Smooth muscle cell (in vitro differentiated cells): ENCODE results near the gene DCUN1D1. TPM values are rescaled to one million over a fixed set of nuclear protein-coding genes. Genes with fewer than 3 reads are reported as not detected.

Experiments used
- DNase-seq: peaks from one replicate; lab custom pipeline; 2025; ENCODE audit not compliant: unreplicated experiment; lab: John Stamatoyannopoulos, UW
- H2AFZ ChIP-seq: fragments of 200-600 bp; sonication (generic); 2 replicates; pipeline ENCODE4 v1.6.0; 2016; ENCODE audit warnings: antibody characterized with exemption, low read depth, mild to moderate bottlenecking
- H3F3A ChIP-seq: fragments of 200-600 bp; sonication (generic); 2 replicates; pipeline ENCODE4 v1.6.0; 2017; ENCODE audit warnings: antibody characterized with exemption, low read depth
- H3K27ac ChIP-seq: fragments of 200-600 bp; sonication (generic); 2 replicates; pipeline ENCODE4 v1.5.1; 2016; ENCODE audit warnings: low read depth, mild to moderate bottlenecking
- H3K27me3 ChIP-seq: fragments of 200-600 bp; sonication (generic); 2 replicates; pipeline ENCODE4 v1.6.1; 2016; ENCODE audit warnings: low read depth, mild to moderate bottlenecking
- H3K36me3 ChIP-seq: fragments of 200-600 bp; sonication (generic); 2 replicates; pipeline ENCODE4 v1.5.1; 2016; ENCODE audit warnings: low read depth
- H3K4me1 ChIP-seq: fragments of 200-600 bp; sonication (generic); 2 replicates; pipeline ENCODE4 v1.5.1; 2016; ENCODE audit warnings: low read depth
- H3K4me2 ChIP-seq: fragments of 200-600 bp; sonication (generic); 2 replicates; pipeline ENCODE4 v1.6.0; 2016; ENCODE audit warnings: mild to moderate bottlenecking
- H3K4me3 ChIP-seq: fragments of 200-600 bp; sonication (generic); 2 replicates; pipeline ENCODE4 v1.5.1; 2016; ENCODE audit warnings: mild to moderate bottlenecking
- H3K79me2 ChIP-seq: fragments of 200-600 bp; sonication (generic); 2 replicates; pipeline ENCODE4 v1.6.0; 2016; ENCODE audit warnings: low read depth, mild to moderate bottlenecking
- H3K9ac ChIP-seq: fragments of 200-600 bp; sonication (generic); 2 replicates; pipeline ENCODE4 v1.6.0; 2016; ENCODE audit warnings: low read depth
- H3K9me3 ChIP-seq: fragments of 200-600 bp; sonication (generic); replicated peaks from 2 replicates; pipeline ENCODE4 v1.5.1; 2016; ENCODE audit warnings: low read depth
- H4K20me1 ChIP-seq: fragments of 200-600 bp; sonication (generic); 2 replicates; pipeline ENCODE4 v1.6.0; 2016; ENCODE audit warnings: low read depth
- CTCF ChIP-seq: fragments of 200-600 bp; sonication (generic); IDR thresholded peaks from 2 replicates; pipeline ENCODE4 v1.5.1; 2017; ENCODE audit warnings: borderline replicate concordance, mild to moderate bottlenecking, antibody characterized with exemption; ENCODE audit not compliant: insufficient read depth, poor library complexity, severe bottlenecking
- WGBS: methylation state at CpG from one replicate; pipeline ENCODE4 v1.1.7; 2016; ENCODE audit warnings: low lambda C conversion rate; 5-methylcytosine and 5-hydroxymethylcytosine counted together
- polyA plus RNA-seq: library from polyadenylated mRNA; unstranded; fragments of >200 nt; fragmentation: Nextera tagmentation; extraction: Ambion mirVana; gene quantifications from 2 replicates; pipeline ENCODE4 v1.2.1, GENCODE V29; 2016
- total RNA-seq: library from RNA; depleted of rRNA; stranded (reverse); fragments of >200 nt; gene quantifications from 2 replicates; pipeline ENCODE4 v1.2.3, GENCODE V29; 2014

The DCUN1D1 gene
- total and polyA plus RNA-seq, 2 experiments from 2014 or later, result 14.4 to 25.7 TPM

- Histone ChIP-seq H3K9me3 (no peaks in the 10 kb centered on the region), H3K27me3 (no peaks in the 10 kb centered on the region), H3K79me2 (peaks cover 92% of the 10 kb centered on the region), H2AFZ (no peak overlapping the region), H3K9ac (peak overlapping the region; percentile 2), H3F3A (no peaks in the 10 kb centered on the region), H3K4me2 (peak overlapping the region; percentile 38), H3K36me3 (no peaks in the 10 kb centered on the region), H3K27ac (peak overlapping the region; percentile 64), H4K20me1 (peaks cover 87% of the 10 kb centered on the region), H3K4me3 (no peak overlapping the region), H3K4me1 (no peaks in the 10 kb centered on the region)
- no peak for TF ChIP-seq CTCF
- DNase-seq, result no peak
Observed at GRCh38 chr3:182969277-182969676, 11.1 kb downstream of the DCUN1D1 start.

- no peak for DNase-seq
- Histone ChIP-seq H3K4me1 (no peaks in the 10 kb centered on the region), H2AFZ (no peak overlapping the region), H3F3A (no peaks in the 10 kb centered on the region), H3K79me2 (peaks cover 74% of the 10 kb centered on the region), H3K9ac (no peak overlapping the region), H3K27me3 (no peaks in the 10 kb centered on the region), H3K36me3 (no peaks in the 10 kb centered on the region), H3K4me2 (no peak overlapping the region), H3K4me3 (no peak overlapping the region), H4K20me1 (peaks cover 75% of the 10 kb centered on the region), H3K9me3 (no peaks in the 10 kb centered on the region), H3K27ac (no peak overlapping the region)
- WGBS, result 95% methylated on average over 6 of the region's 6 CpGs
- TF ChIP-seq CTCF, result no peak
Observed at GRCh38 chr3:182967218-182968204, 12.8 kb downstream of the DCUN1D1 start.

- no peak for TF ChIP-seq CTCF
- H3K27ac ChIP-seq, result no peak overlapping the region
- no peak overlapping the region for H2AFZ ChIP-seq
- H3F3A ChIP-seq, result no peaks in the 10 kb centered on the region
- no peak for DNase-seq
- no peak overlapping the region for H3K4me3 ChIP-seq
- H4K20me1 ChIP-seq, result peaks cover 61% of the 10 kb centered on the region
- 92% methylated on average over 9 of the region's 9 CpGs for WGBS
- no peaks in the 10 kb centered on the region for H3K4me1 ChIP-seq
- H3K36me3 ChIP-seq, result peaks cover 3% of the 10 kb centered on the region
- no peaks in the 10 kb centered on the region for H3K27me3 ChIP-seq
- H3K9ac ChIP-seq, result no peak overlapping the region
- H3K4me2 ChIP-seq, result no peak overlapping the region
- peaks cover 58% of the 10 kb centered on the region for H3K79me2 ChIP-seq
- H3K9me3 ChIP-seq, result no peaks in the 10 kb centered on the region
Observed at GRCh38 chr3:182965861-182966366, 14.4 kb downstream of the DCUN1D1 start.
